HG02642 (cell line): ENCODE results near the gene FSD1.
"Not testable (repeated sequence)": the region's sequence is repeated elsewhere in the genome, so short reads cannot be mapped to it uniquely, and the experiment has no call there.

Experiments
- ATAC-seq: cut with Tn5 transposase; IDR thresholded peaks from one replicate; pipeline ENCODE4 v1.9.1; 2021; ENCODE audit warnings: mild to moderate bottlenecking; ENCODE audit not compliant: unreplicated experiment, poor library complexity

Gene FSD1

GRCh38 chr19:4313847-4314490 lies 9.6 kb downstream of the FSD1 start:
- no peak for ATAC-seq

GRCh38 chr19:4316956-4317355 lies 12.6 kb downstream of the FSD1 start:
- no peak for ATAC-seq

- ATAC-seq: no peak
Observed at GRCh38 chr19:4318460-4318859, 14.1 kb downstream of the FSD1 start.

GRCh38 chr19:4319067-4319718 lies 14.8 kb downstream of the FSD1 start:
- no peak for ATAC-seq

- no peak for ATAC-seq
Observed at GRCh38 chr19:4320419-4320818, 16.0 kb downstream of the FSD1 start.

GRCh38 chr19:4322942-4323665 lies 18.7 kb downstream of the FSD1 start:
- ATAC-seq: no peak

GRCh38 chr19:4323692-4324091 lies 19.3 kb downstream of the FSD1 start:
- no peak for ATAC-seq

- ATAC-seq: no peak
Observed at GRCh38 chr19:4324228-4324627, 19.8 kb downstream of the FSD1 start.

- no peak for ATAC-seq
Observed at GRCh38 chr19:4326215-4326836, 21.9 kb downstream of the FSD1 start.

GRCh38 chr19:4326837-4327251 lies 22.4 kb downstream of the FSD1 start:
- ATAC-seq: no peak

- no peak for ATAC-seq
Observed at GRCh38 chr19:4327252-4327876, 23.0 kb downstream of the FSD1 start.

- peak; percentile 7 for ATAC-seq
Observed at GRCh38 chr19:4327877-4328242, 23.5 kb downstream of the FSD1 start.

- peak; percentile 77 for ATAC-seq
Observed at GRCh38 chr19:4328243-4328990, 24.0 kb downstream of the FSD1 start.

- ATAC-seq: not testable (repeated sequence)
Observed at GRCh38 chr19:4328991-4329681, 24.7 kb downstream of the FSD1 start.

GRCh38 chr19:4329858-4330257 lies 25.5 kb downstream of the FSD1 start:
- ATAC-seq: no peak

GRCh38 chr19:4334929-4335570 lies 30.7 kb downstream of the FSD1 start:
- no peak for ATAC-seq

GRCh38 chr19:4337906-4338440 lies 33.6 kb downstream of the FSD1 start:
- no peak for ATAC-seq

- ATAC-seq: no peak
Observed at GRCh38 chr19:4338441-4339355, 34.3 kb downstream of the FSD1 start, which contains the start of gene STAP2. Gene STAP2, minus strand, starts transcription at chr19:4338827. Its CDS starts 74 bp downstream, at chr19:4338753.
